Mesenchymal stem cell (in vitro differentiated cells and primary cell): ENCODE measurements around the gene BCAS1.

ENCODE experiments used
- DNase-seq: peaks from one replicate; pipeline ENCODE4 v3.0.0-alpha.2; 2013
- H2AFZ ChIP-seq: one replicate; pipeline ENCODE4 v1.6.1; 2013; ENCODE audit warnings: low read depth, mild to moderate bottlenecking, control low read depth, inconsistent platforms, low read length, moderate library complexity
- H2AK5ac ChIP-seq: 2 replicates; pipeline ENCODE4 v1.6.1; 2013; ENCODE audit warnings: low read length, moderate library complexity, mild to moderate bottlenecking, inconsistent platforms; ENCODE audit not compliant: severe bottlenecking
- H2BK120ac ChIP-seq: one replicate; pipeline ENCODE4 v1.6.1; 2013; ENCODE audit warnings: low read depth, mild to moderate bottlenecking, inconsistent platforms, low read length, moderate library complexity
- H2BK12ac ChIP-seq, 2 experiments: one replicate each; pipeline ENCODE4 v1.6.1; 2013; ENCODE audit warnings: inconsistent platforms in 2 of 2, low read length in 2 of 2, mild to moderate bottlenecking in 2 of 2, moderate library complexity in 2 of 2, control low read depth in 1 of 2
- H2BK15ac ChIP-seq: one replicate; pipeline ENCODE4 v1.6.1; 2013; ENCODE audit warnings: mild to moderate bottlenecking, low read depth, inconsistent platforms; ENCODE audit not compliant: poor library complexity, severe bottlenecking
- H2BK5ac ChIP-seq: 2 replicates; pipeline ENCODE4 v1.6.1; 2013; ENCODE audit warnings: low read depth, mild to moderate bottlenecking, low read length, control low read depth, inconsistent platforms; ENCODE audit not compliant: poor library complexity, severe bottlenecking
- H3K14ac ChIP-seq, 2 experiments: one replicate each; pipeline ENCODE4 v1.6.1; 2013; ENCODE audit warnings: inconsistent platforms in 2 of 2, low read length in 2 of 2, control low read depth in 1 of 2, mild to moderate bottlenecking in 1 of 2, moderate library complexity in 1 of 2
- H3K18ac ChIP-seq, 2 experiments: one replicate each; pipeline ENCODE4 v1.6.1; 2013; ENCODE audit warnings: inconsistent platforms in 2 of 2, low read length in 2 of 2, control low read depth in 1 of 2, low read depth in 1 of 2, mild to moderate bottlenecking in 1 of 2
- H3K23ac ChIP-seq, 2 experiments: one replicate each; pipeline ENCODE4 v1.6.1; 2013; ENCODE audit warnings: inconsistent platforms in 2 of 2, low read length in 2 of 2, mild to moderate bottlenecking in 2 of 2, moderate library complexity in 2 of 2, control low read depth in 1 of 2
- H3K27ac ChIP-seq: 2 replicates; pipeline ENCODE4 v1.5.1; 2013; ENCODE audit warnings: mild to moderate bottlenecking, moderate library complexity, low read length, control low read depth, inconsistent platforms; ENCODE audit not compliant: poor library complexity, severe bottlenecking
- H3K27me3 ChIP-seq, 2 experiments: 2 replicates each; pipeline versions ENCODE4 v1.6.1 to v1.7.0; 2013; ENCODE audit warnings: low read length in 2 of 2, mild to moderate bottlenecking in 2 of 2, moderate library complexity in 2 of 2, control low read depth in 1 of 2, inconsistent platforms in 1 of 2; ENCODE audit not compliant: control insufficient read depth in 1 of 2, insufficient read depth in 1 of 2
- H3K36me3 ChIP-seq, 2 experiments: 2 replicates each; pipeline versions ENCODE4 v1.6.1 to v1.7.0; 2013; ENCODE audit warnings: low read length in 2 of 2, control low read depth in 1 of 2, inconsistent platforms in 1 of 2, low read depth in 1 of 2, mild to moderate bottlenecking in 1 of 2; ENCODE audit not compliant: insufficient read depth in 2 of 2, control insufficient read depth in 1 of 2
- H3K4ac ChIP-seq, 2 experiments: one replicate each; pipeline ENCODE4 v1.6.1; 2013; ENCODE audit warnings: inconsistent platforms in 2 of 2, low read length in 2 of 2, mild to moderate bottlenecking in 2 of 2, moderate library complexity in 2 of 2, control low read depth in 1 of 2, low read depth in 1 of 2
- H3K4me1 ChIP-seq: 2 replicates; pipeline ENCODE4 v1.6.1; 2013; ENCODE audit warnings: low read depth, low read length, control low read depth; ENCODE audit not compliant: control insufficient read depth, insufficient read depth
- H3K4me2 ChIP-seq: 2 replicates; pipeline ENCODE4 v1.6.1; 2013; ENCODE audit warnings: low read length, mild to moderate bottlenecking, inconsistent platforms; ENCODE audit not compliant: poor library complexity, severe bottlenecking
- H3K4me3 ChIP-seq, 2 experiments: 2 replicates each; pipeline versions ENCODE4 v1.5.1 to v1.7.0; 2013; ENCODE audit warnings: low read length in 2 of 2, mild to moderate bottlenecking in 2 of 2, control low read depth in 1 of 2, low read depth in 1 of 2; ENCODE audit not compliant: insufficient read depth in 1 of 2
- H3K79me1 ChIP-seq: replicated peaks from 2 replicates; pipeline ENCODE4 v1.6.1; 2013; ENCODE audit warnings: mild to moderate bottlenecking, control low read depth, low read length, inconsistent platforms; ENCODE audit not compliant: poor library complexity, severe bottlenecking
- H3K9ac ChIP-seq: 2 replicates; pipeline ENCODE4 v1.7.0; 2013; ENCODE audit warnings: mild to moderate bottlenecking, low read length, moderate library complexity
- H3K9me3 ChIP-seq: 2 replicates; pipeline ENCODE4 v1.7.0; 2013; ENCODE audit warnings: mild to moderate bottlenecking, low read length; ENCODE audit not compliant: control insufficient read depth
- H4K8ac ChIP-seq: one replicate; pipeline ENCODE4 v1.6.1; 2013; ENCODE audit warnings: inconsistent platforms, mild to moderate bottlenecking, low read length, moderate library complexity
- H4K91ac ChIP-seq: one replicate; pipeline ENCODE4 v1.6.1; 2013; ENCODE audit warnings: mild to moderate bottlenecking, low read length, inconsistent platforms
- WGBS: methylation state at CpG from one replicate; pipeline ENCODE4 v1.1.7; 2013; ENCODE audit warnings: mixed read lengths; 5-methylcytosine and 5-hydroxymethylcytosine counted together

BCAS1 gene

GRCh38 chr20:53941680-53942471 is 128.5 kb downstream of the BCAS1 start:
- peaks cover 6% of the 10 kb centered on the region for H3K4me1 ChIP-seq
- H3K14ac ChIP-seq, result no peak overlapping the region
- WGBS, result 61% methylated on average over 7 of the region's 7 CpGs

GRCh38 chr20:53940907-53941545 is 129.4 kb downstream of the BCAS1 start:
- WGBS, result 16% methylated on average over 4 of the region's 6 CpGs
- H3K23ac ChIP-seq, result no peak overlapping the region

More at GRCh38 chr20:53941680-53942471, 128.5 kb downstream of the BCAS1 start:
- peak overlapping the region in 1 of 2 experiments; percentile 34 for H3K18ac ChIP-seq
- H3K27me3 ChIP-seq, result no peaks in the 10 kb centered on the region
- H3K27ac ChIP-seq, result no peak overlapping the region
- peak overlapping the region; percentile 78 to 79 for H2BK12ac ChIP-seq
- no peak overlapping the region for H3K23ac ChIP-seq
- H2BK120ac ChIP-seq, result no peak overlapping the region
- H3K9ac ChIP-seq, result peak overlapping the region; percentile 94
- no peak overlapping the region for H2AK5ac ChIP-seq
- peak overlapping the region; percentile 75 for H2BK5ac ChIP-seq
- H2BK15ac ChIP-seq, result no peak overlapping the region
- H3K79me1 ChIP-seq, result no peaks in the 10 kb centered on the region
- H2AFZ ChIP-seq, result no peak overlapping the region
- H3K4me2 ChIP-seq, result no peak overlapping the region
- H4K8ac ChIP-seq, result peak overlapping the region; percentile 88
- no peak overlapping the region for H3K4me3 ChIP-seq
- DNase-seq, result no peak
- H3K4ac ChIP-seq, result peak overlapping the region; percentile 7 to 13
- no peaks in the 10 kb centered on the region for H3K9me3 ChIP-seq
- H4K91ac ChIP-seq, result peak overlapping the region; percentile 74
- H3K36me3 ChIP-seq, result no peaks in the 10 kb centered on the region

GRCh38 chr20:53940360-53940702 is 130.1 kb downstream of the BCAS1 start:
- Histone ChIP-seq H3K4me1 (peaks cover 6% of the 10 kb centered on the region), H3K14ac (no peak overlapping the region), H2BK5ac (no peak overlapping the region), H3K9me3 (no peaks in the 10 kb centered on the region), H2BK15ac (peak overlapping the region; percentile 34), H3K79me1 (no peaks in the 10 kb centered on the region), H3K27me3 (no peaks in the 10 kb centered on the region), H3K4me2 (peak overlapping the region; percentile 50), H3K23ac (no peak overlapping the region), H3K27ac (no peak overlapping the region), H4K8ac (peak overlapping the region; percentile 56), H2AFZ (peak overlapping the region; percentile 65), H2AK5ac (no peak overlapping the region), H3K9ac (peak overlapping the region; percentile 94), H3K4ac (peak overlapping the region in 1 of 2 experiments; percentile 28), H2BK12ac (peak overlapping the region; percentile 64 to 67), H4K91ac (no peak overlapping the region), H3K18ac (peak overlapping the region; percentile 65 to 87), H3K36me3 (no peaks in the 10 kb centered on the region), H2BK120ac (no peak overlapping the region), H3K4me3 (peak overlapping the region in 1 of 2 experiments; percentile 10)
- 36% methylated on average over 6 of the region's 7 CpGs for WGBS
- DNase-seq, result no peak

More at GRCh38 chr20:53940907-53941545, 129.4 kb downstream of the BCAS1 start:
- H2BK12ac ChIP-seq, result peak overlapping the region; percentile 63 to 76
- H3K4ac ChIP-seq, result peak overlapping the region in 1 of 2 experiments; percentile 53
- peaks cover 6% of the 10 kb centered on the region for H3K4me1 ChIP-seq
- H2BK120ac ChIP-seq, result no peak overlapping the region
- DNase-seq, result peak; percentile 93
- no peak overlapping the region for H3K14ac ChIP-seq
- H2AK5ac ChIP-seq, result no peak overlapping the region
- H3K9me3 ChIP-seq, result no peaks in the 10 kb centered on the region
- H2AFZ ChIP-seq, result peak overlapping the region; percentile 44
- peak overlapping the region; percentile 92 for H4K8ac ChIP-seq
- H3K27ac ChIP-seq, result peak overlapping the region; percentile 22
- no peaks in the 10 kb centered on the region for H3K79me1 ChIP-seq
- H3K36me3 ChIP-seq, result no peaks in the 10 kb centered on the region
- no peak overlapping the region for H2BK5ac ChIP-seq
- peak overlapping the region; percentile 94 for H3K9ac ChIP-seq
- no peaks in the 10 kb centered on the region for H3K27me3 ChIP-seq
- H3K4me3 ChIP-seq, result peak overlapping the region in 1 of 2 experiments; percentile 43
- no peak overlapping the region for H4K91ac ChIP-seq
- H3K18ac ChIP-seq, result peak overlapping the region in 1 of 2 experiments; percentile 77
- H3K4me2 ChIP-seq, result no peak overlapping the region
- H2BK15ac ChIP-seq, result no peak overlapping the region
